ENCODE measurements around the gene C6orf58.

DNA sequence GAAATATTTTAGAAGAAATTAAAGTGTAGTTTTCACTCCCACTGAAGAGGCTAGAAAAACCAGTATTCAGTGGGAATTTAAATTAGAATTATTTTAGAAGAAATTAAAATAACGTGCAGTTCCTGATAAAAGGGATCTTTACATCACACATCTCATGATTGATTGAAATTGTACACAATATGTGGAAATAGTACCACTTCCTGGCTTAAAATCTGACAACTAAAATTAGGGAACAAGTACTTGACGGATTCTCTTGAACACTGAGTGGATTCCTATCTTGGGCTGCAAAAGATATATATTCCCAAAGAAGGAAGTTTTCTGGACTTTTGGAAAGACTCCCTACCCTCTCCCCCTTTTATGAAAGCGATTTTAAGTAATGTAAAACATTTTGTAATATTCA, 43.2 kb upstream of the C6orf58 start:
- TF ChIP-seq, protein P1, sequence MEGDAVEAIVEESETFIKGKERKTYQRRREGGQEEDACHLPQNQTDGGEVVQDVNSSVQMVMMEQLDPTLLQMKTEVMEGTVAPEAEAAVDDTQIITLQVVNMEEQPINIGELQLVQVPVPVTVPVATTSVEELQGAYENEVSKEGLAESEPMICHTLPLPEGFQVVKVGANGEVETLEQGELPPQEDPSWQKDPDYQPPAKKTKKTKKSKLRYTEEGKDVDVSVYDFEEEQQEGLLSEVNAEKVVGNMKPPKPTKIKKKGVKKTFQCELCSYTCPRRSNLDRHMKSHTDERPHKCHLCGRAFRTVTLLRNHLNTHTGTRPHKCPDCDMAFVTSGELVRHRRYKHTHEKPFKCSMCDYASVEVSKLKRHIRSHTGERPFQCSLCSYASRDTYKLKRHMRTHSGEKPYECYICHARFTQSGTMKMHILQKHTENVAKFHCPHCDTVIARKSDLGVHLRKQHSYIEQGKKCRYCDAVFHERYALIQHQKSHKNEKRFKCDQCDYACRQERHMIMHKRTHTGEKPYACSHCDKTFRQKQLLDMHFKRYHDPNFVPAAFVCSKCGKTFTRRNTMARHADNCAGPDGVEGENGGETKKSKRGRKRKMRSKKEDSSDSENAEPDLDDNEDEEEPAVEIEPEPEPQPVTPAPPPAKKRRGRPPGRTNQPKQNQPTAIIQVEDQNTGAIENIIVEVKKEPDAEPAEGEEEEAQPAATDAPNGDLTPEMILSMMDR (IDR thresholded peaks at IDR 0.05; ENCODE audit: low read length), result no peak
- no peak for TF ChIP-seq EZH2 (IDR thresholded peaks at IDR 0.05; ENCODE audit: borderline replicate concordance, low read length)

All from OCI-LY1 (cell line).